GM18870 (cell line): ENCODE measurements around the gene LCE1D.

Experiments
- ATAC-seq: cut with Tn5 transposase; IDR thresholded peaks from one replicate; pipeline ENCODE4 v1.9.1; 2021; ENCODE audit warnings: moderate library complexity; ENCODE audit not compliant: unreplicated experiment

LCE1D gene, protein sequence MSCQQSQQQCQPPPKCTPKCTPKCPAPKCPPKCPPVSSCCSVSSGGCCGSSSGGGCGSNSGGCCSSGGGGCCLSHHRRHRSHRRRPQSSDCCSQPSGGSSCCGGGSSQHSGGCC

DNA sequence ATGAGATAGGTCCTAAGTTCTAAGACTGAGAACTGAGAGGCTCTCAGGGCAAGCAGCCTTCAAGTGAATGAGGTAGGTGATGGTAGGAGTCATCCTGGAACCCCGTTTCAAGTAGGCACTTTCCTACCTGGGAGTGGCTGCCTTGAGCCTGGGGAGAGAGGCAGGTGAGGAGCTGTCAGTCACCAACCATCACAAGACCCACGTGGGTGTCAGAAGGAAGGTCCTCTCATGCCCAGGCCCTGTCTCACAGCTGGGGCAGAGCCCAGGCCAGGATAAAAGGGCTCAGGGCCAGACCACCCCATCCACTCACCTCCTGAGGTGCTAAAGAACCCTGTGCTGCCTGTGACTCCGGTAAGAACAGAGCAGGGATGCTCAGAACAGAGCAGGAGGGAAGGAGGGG is at the start of gene LCE1D:
Gene LCE1D (plus strand): TSS at position 301 of the 400 bp plus-strand sequence. CDS start 1,074 bp downstream, outside the sequence.
- ATAC-seq = no peak

GRCh38 chr1:152747831-152748230 is 48.7 kb upstream of the LCE1D start:
- ATAC-seq = no peak

GRCh38 chr1:152752225-152752624 is 44.3 kb upstream of the LCE1D start:
- no peak for ATAC-seq

- ATAC-seq = no peak
These were observed 42.9 kb upstream of the LCE1D start for GRCh38 chr1:152753586-152753985.

GRCh38 chr1:152756872-152757271 is 39.6 kb upstream of the LCE1D start:
- no peak for ATAC-seq

DNA sequence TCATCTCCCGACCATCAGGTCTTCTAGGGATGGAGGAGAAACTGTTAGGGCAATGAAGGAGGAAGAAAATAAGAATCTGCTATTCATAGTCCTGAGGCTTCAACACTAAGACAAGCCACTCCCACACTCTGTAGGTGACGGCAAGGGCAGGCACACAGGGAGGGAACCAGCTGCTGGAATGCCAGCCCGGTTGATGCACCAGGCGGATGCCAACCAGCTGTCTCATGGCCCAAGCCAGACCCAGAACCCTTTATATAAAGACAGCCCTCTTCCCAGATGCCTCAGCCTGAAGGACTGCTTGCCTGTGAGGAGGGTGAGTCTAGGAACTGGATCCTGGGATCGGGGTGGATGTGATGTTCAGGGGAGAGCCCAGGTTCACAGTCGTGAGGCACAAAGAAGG is 38.8 kb upstream of the LCE1D start, which contains the start of gene KPRP:
Gene KPRP (plus strand): TSS at position 279 of the 400 bp plus-strand sequence. CDS start 1,564 bp downstream, outside the sequence.
- ATAC-seq = no peak

- no peak for ATAC-seq
These were observed 37.9 kb upstream of the LCE1D start for GRCh38 chr1:152758636-152759035.

- ATAC-seq = no peak
These were observed 36.9 kb upstream of the LCE1D start for GRCh38 chr1:152759453-152760173.

GRCh38 chr1:152760551-152761190 is 35.9 kb upstream of the LCE1D start:
- no peak for ATAC-seq

GRCh38 chr1:152761609-152762213 is 34.8 kb upstream of the LCE1D start:
- no peak for ATAC-seq

GRCh38 chr1:152768847-152769533 is 27.5 kb upstream of the LCE1D start:
- ATAC-seq = no peak

DNA sequence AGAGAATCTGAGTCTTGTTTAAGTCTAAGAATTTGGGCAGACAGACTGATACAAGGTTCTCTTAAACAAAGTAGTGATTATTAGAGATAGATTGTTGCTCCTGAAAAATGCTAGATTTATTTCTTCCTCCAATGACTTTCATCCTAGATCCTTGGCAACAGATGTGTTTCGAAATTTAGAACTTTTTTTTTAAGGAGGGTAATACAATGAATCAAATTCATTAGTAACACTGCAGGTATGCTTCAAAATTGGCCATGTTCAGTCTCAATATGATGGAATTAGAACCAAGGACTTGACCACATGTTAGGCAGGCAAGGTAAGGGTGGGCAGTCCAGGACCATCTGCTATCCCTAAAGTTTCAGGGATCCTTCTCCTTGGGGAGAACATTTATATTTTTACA is 26.1 kb upstream of the LCE1D start:
- ATAC-seq = no peak

- no peak for ATAC-seq
These were observed 21.6 kb upstream of the LCE1D start, which contains the start of gene LCE1F for GRCh38 chr1:152774875-152775274. LCE1F (plus strand) TSS chr1:152775140; CDS start chr1:152776372, 1,232 bp downstream.

GRCh38 chr1:152776361-152776760 is 20.2 kb upstream of the LCE1D start:
- no peak for ATAC-seq

- no peak for ATAC-seq
These were observed 18.9 kb upstream of the LCE1D start for GRCh38 chr1:152777510-152778137.

- no peak for ATAC-seq
These were observed 13.4 kb upstream of the LCE1D start for GRCh38 chr1:152783095-152783494.

DNA sequence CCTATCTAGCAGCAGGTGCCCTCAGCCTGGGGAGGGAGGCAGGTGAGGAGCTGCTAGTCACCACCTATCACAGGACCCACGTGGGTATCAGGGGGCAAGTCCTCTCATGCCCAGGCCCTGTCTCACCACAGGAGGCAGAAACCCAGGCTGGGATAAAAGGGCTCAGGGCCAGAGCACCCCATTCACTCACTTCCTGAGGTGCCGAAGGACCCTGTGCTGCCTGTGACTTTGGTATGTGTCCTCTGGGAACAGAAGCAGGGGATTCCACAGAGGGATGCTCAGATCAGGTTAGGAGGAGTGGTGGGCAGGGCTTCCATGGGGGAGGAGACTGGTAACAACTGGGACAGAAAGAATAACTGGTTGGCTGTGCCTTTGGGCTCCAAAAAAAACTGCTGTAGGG is 10.4 kb upstream of the LCE1D start, which contains the start of gene LCE1E:
Gene LCE1E (plus strand): TSS at position 181 of the 400 bp plus-strand sequence. CDS start 1,043 bp downstream, outside the sequence.
- no peak for ATAC-seq

DNA sequence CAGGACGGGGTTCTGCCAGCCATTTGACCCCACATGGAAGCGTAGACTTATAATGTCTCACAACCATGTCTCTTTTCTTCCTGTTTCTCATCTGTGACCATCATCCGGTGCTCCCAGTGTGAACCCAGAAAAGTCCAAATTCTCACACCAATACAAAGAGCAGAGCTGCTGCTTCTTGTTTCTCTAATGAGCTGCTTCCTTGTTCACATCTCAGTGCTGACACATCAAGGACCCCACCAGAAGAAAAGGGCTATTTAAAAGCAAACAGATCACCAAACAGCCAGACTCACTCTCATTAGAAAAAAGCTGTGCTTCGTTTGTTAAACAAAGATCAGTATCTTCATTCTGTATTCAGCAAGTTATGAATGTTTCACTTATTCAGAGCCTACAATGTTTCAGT is 835 bp upstream of the LCE1D start:
- ATAC-seq = no peak

DNA sequence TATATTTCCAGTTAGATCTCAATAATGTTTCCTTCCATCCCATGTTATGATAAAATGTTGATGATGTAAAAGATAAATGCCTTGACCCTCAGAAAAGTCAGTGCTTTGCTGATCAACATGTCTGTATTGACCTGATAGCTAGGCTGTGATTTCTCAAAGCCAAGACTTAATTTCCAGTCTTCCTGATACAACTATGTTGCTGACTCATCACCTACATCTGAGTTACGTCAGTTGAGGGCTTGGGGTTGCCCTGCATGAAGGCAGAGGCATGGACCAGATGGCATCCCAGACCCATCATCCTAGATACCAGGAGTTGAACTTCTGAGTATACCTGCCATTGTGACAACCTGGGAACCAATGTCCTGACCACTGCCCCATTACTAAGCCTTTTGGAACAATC is 4.8 kb downstream of the LCE1D start:
- ATAC-seq = no peak

- ATAC-seq = no peak
These were observed 10.1 kb downstream of the LCE1D start, which contains the start of gene LCE1C for GRCh38 chr1:152806576-152806975. LCE1C (minus strand) TSS chr1:152806651; CDS start chr1:152805478, 1,173 bp downstream.
